Neuronal stem cell (in vitro differentiated cells): Measurements from ENCODE around the gene OR6C70. TPM values are rescaled to one million over a fixed set of nuclear protein-coding genes. Genes with fewer than 3 reads are reported as not detected.

ENCODE experiments used
- DNase-seq: peaks from one replicate; pipeline ENCODE4 v3.0.0-alpha.2; 2013; ENCODE audit warnings: low spot score
- H2AFZ ChIP-seq: one replicate; pipeline ENCODE4 v1.6.1; 2013; ENCODE audit warnings: mild to moderate bottlenecking, low read length, inconsistent platforms
- H2AK5ac ChIP-seq: 2 replicates; pipeline ENCODE4 v1.6.1; 2013; ENCODE audit warnings: low read depth, mild to moderate bottlenecking, inconsistent platforms, low read length, moderate library complexity, mixed read lengths
- H2BK120ac ChIP-seq: 2 replicates; pipeline ENCODE4 v1.6.1; 2013; ENCODE audit warnings: low read depth, mild to moderate bottlenecking, inconsistent platforms, low read length, moderate library complexity, mixed read lengths
- H2BK12ac ChIP-seq: one replicate; pipeline ENCODE4 v1.6.1; 2013; ENCODE audit warnings: low read length, inconsistent platforms
- H2BK15ac ChIP-seq: 2 replicates; pipeline ENCODE4 v1.6.1; 2013; ENCODE audit warnings: mild to moderate bottlenecking, low read length, inconsistent platforms, mixed read lengths
- H2BK5ac ChIP-seq: one replicate; pipeline ENCODE4 v1.6.1; 2013; ENCODE audit warnings: inconsistent platforms, mild to moderate bottlenecking, low read length, moderate library complexity
- H3K14ac ChIP-seq: one replicate; pipeline ENCODE4 v1.6.1; 2013; ENCODE audit warnings: low read length, inconsistent platforms
- H3K18ac ChIP-seq: 2 replicates; pipeline ENCODE4 v1.6.1; 2013; ENCODE audit warnings: low read length, inconsistent platforms
- H3K23ac ChIP-seq: 2 replicates; pipeline ENCODE4 v1.6.1; 2013; ENCODE audit warnings: low read depth, mild to moderate bottlenecking, mixed read lengths, low read length, inconsistent platforms; ENCODE audit not compliant: poor library complexity
- H3K27ac ChIP-seq: replicated peaks from 3 replicates; pipeline ENCODE4 v1.5.1; 2013; ENCODE audit warnings: low read length, inconsistent platforms
- H3K27me3 ChIP-seq, 3 experiments: 2 replicates each; pipeline ENCODE4 v1.6.1; 2013; ENCODE audit warnings: low read length in 3 of 3, mild to moderate bottlenecking in 2 of 3, inconsistent platforms in 1 of 3, low read depth in 1 of 3, mixed read lengths in 1 of 3, moderate library complexity in 1 of 3; ENCODE audit not compliant: control insufficient read depth in 3 of 3, insufficient read depth in 3 of 3
- H3K36me3 ChIP-seq, 2 donors: replicated peaks in 1 of 2; 2 replicates each; pipeline ENCODE4 v1.6.1; 2013; ENCODE audit warnings: low read length in 2 of 2; ENCODE audit not compliant: control insufficient read depth in 2 of 2, insufficient read depth in 2 of 2
- H3K4ac ChIP-seq: 2 replicates; pipeline ENCODE4 v1.6.1; 2013; ENCODE audit warnings: inconsistent platforms, mild to moderate bottlenecking, low read length, moderate library complexity
- H3K4me1 ChIP-seq, 2 donors: 1 replicate in 1 of 2; 2 replicates in 1 of 2; pipeline ENCODE4 v1.6.1; 2013; ENCODE audit warnings: low read length in 2 of 2, low read depth in 1 of 2; ENCODE audit not compliant: control insufficient read depth in 2 of 2, insufficient read depth in 1 of 2
- H3K4me2 ChIP-seq: one replicate; pipeline ENCODE4 v1.6.1; 2013; ENCODE audit warnings: mild to moderate bottlenecking, low read length, inconsistent platforms; ENCODE audit not compliant: insufficient read depth, poor library complexity, severe bottlenecking
- H3K4me3 ChIP-seq, 2 donors: 2 replicates each; pipeline ENCODE4 v1.5.1; 2013; ENCODE audit warnings: low read length in 2 of 2, mild to moderate bottlenecking in 2 of 2, inconsistent platforms in 1 of 2, moderate library complexity in 1 of 2
- H3K79me1 ChIP-seq: one replicate; pipeline ENCODE4 v1.6.1; 2013; ENCODE audit warnings: low read depth, mild to moderate bottlenecking, inconsistent platforms, low read length, moderate library complexity
- H3K9ac ChIP-seq: one replicate; pipeline ENCODE4 v1.6.1; 2013; ENCODE audit warnings: mild to moderate bottlenecking, low read depth, low read length, inconsistent platforms; ENCODE audit not compliant: poor library complexity
- H3K9me3 ChIP-seq, 2 donors: replicated peaks in 1 of 2; 2 replicates each; pipeline versions ENCODE3 to v1.6.1; 2013; ENCODE audit warnings: low read length in 2 of 2, mild to moderate bottlenecking in 2 of 2, inconsistent platforms in 1 of 2, low read depth in 1 of 2, mixed read lengths in 1 of 2, moderate library complexity in 1 of 2; ENCODE audit not compliant: control insufficient read depth in 2 of 2, insufficient read depth in 1 of 2
- H4K8ac ChIP-seq: one replicate; pipeline ENCODE4 v1.6.1; 2013; ENCODE audit warnings: low read depth, mild to moderate bottlenecking, inconsistent platforms, low read length, moderate library complexity
- H4K91ac ChIP-seq: one replicate; pipeline ENCODE4 v1.6.1; 2013; ENCODE audit warnings: low read length, low read depth, mild to moderate bottlenecking, inconsistent platforms; ENCODE audit not compliant: poor library complexity
- WGBS, 2 donors: extraction: QIAGEN DNeasy Blood & Tissue Kit; methylation state at CpG; one replicate each; pipeline ENCODE4 v1.1.7; 2013; ENCODE audit warnings: missing lambda C conversion rate in 2 of 2, mixed read lengths in 1 of 2; ENCODE audit not compliant: insufficient read length in 2 of 2, insufficient replicate concordance in 1 of 2; ENCODE audit errors: extremely low coverage in 2 of 2; 5-methylcytosine and 5-hydroxymethylcytosine counted together
- polyA plus RNA-seq, 2 experiments: library from polyadenylated mRNA; stranded (reverse); fragments of 200-250 nt; gene quantifications; one replicate each; pipeline ENCODE4 v1.2.3, GENCODE V29; 2013

OR6C70 gene
- not detected for polyA plus RNA-seq (2013, experiment 1 of 2)
- polyA plus RNA-seq (2013, experiment 2 of 2) = not detected

- Histone ChIP-seq H3K4ac (no peak within 1 kb of the TSS), H3K4me2 (no peak within 1 kb of the TSS), H2BK15ac (no peak within 1 kb of the TSS), H3K27me3 (no peaks in the 10 kb centered on the region), H2AK5ac (no peak within 1 kb of the TSS), H2BK12ac (no peak within 1 kb of the TSS), H2AFZ (no peak within 1 kb of the TSS), H3K9ac (no peak within 1 kb of the TSS), H3K4me3 (no peak within 1 kb of the TSS), H3K36me3 (no peaks in the 10 kb centered on the region), H3K23ac (no peak within 1 kb of the TSS), H3K27ac (no peak within 1 kb of the TSS), H2BK120ac (no peak within 1 kb of the TSS), H2BK5ac (no peak within 1 kb of the TSS), H4K91ac (no peak within 1 kb of the TSS), H4K8ac (no peak within 1 kb of the TSS), H3K14ac (no peak within 1 kb of the TSS), H3K4me1 (no peaks in the 10 kb centered on the region), H3K9me3 (no peaks in the 10 kb centered on the region), H3K18ac (no peak within 1 kb of the TSS), H3K79me1 (no peaks in the 10 kb centered on the region)
- no CpG with 5 or more reads among the region's 3 CpGs for WGBS, 2 donors
- no peak for DNase-seq
These were observed at the start of gene OR6C70 for GRCh38 chr12:55470088-55470829. Gene OR6C70, minus strand, starts transcription at chr12:55470138. Its CDS starts 0 bp downstream, at chr12:55470138.

GRCh38 chr12:55516391-55516790, 46.5 kb upstream of the OR6C70 start:
- Histone ChIP-seq H3K18ac (no peak overlapping the region), H2AK5ac (no peak overlapping the region), H2BK120ac (no peak overlapping the region), H3K4me1 (no peaks in the 10 kb centered on the region), H3K79me1 (no peaks in the 10 kb centered on the region), H3K23ac (no peak overlapping the region), H4K91ac (no peak overlapping the region), H3K27me3 (no peaks in the 10 kb centered on the region), H3K9ac (no peak overlapping the region), H3K27ac (no peak overlapping the region), H3K4me2 (no peak overlapping the region), H3K4ac (no peak overlapping the region), H3K14ac (no peak overlapping the region), H2BK15ac (no peak overlapping the region), H2BK12ac (no peak overlapping the region), H2BK5ac (no peak overlapping the region), H3K4me3 (no peak overlapping the region), H3K9me3 (no peaks in the 10 kb centered on the region), H2AFZ (no peak overlapping the region), H3K36me3 (no peaks in the 10 kb centered on the region), H4K8ac (no peak overlapping the region)
- no peak for DNase-seq

GRCh38 chr12:55515696-55516095, 45.8 kb upstream of the OR6C70 start:
- no peak overlapping the region for H4K91ac ChIP-seq
- no peak for DNase-seq
- no peak overlapping the region for H2BK15ac ChIP-seq
- H3K14ac ChIP-seq = no peak overlapping the region
- no peak overlapping the region for H2BK120ac ChIP-seq
- H3K27me3 ChIP-seq = no peaks in the 10 kb centered on the region
- no CpG with 5 or more reads among the region's 1 CpG for WGBS, 2 donors
- H2AFZ ChIP-seq = no peak overlapping the region
- no peak overlapping the region for H3K4ac ChIP-seq
- no peak overlapping the region for H3K18ac ChIP-seq
- no peak overlapping the region for H2BK5ac ChIP-seq
- H4K8ac ChIP-seq = no peak overlapping the region
- H3K9ac ChIP-seq = no peak overlapping the region
- no peak overlapping the region for H3K27ac ChIP-seq
- no peaks in the 10 kb centered on the region for H3K4me1 ChIP-seq
- H2BK12ac ChIP-seq = no peak overlapping the region
- H3K79me1 ChIP-seq = no peaks in the 10 kb centered on the region
- no peaks in the 10 kb centered on the region for H3K36me3 ChIP-seq
- H3K23ac ChIP-seq = no peak overlapping the region
- H3K4me2 ChIP-seq = no peak overlapping the region
- H3K4me3 ChIP-seq = no peak overlapping the region
- no peaks in the 10 kb centered on the region for H3K9me3 ChIP-seq
- H2AK5ac ChIP-seq = no peak overlapping the region

GRCh38 chr12:55501601-55502000, 31.7 kb upstream of the OR6C70 start:
- no peak overlapping the region for H2BK15ac ChIP-seq
- no peak overlapping the region for H2BK5ac ChIP-seq
- no peak overlapping the region for H2BK120ac ChIP-seq
- H3K14ac ChIP-seq = no peak overlapping the region
- H3K4me2 ChIP-seq = no peak overlapping the region
- H4K91ac ChIP-seq = no peak overlapping the region
- no peak overlapping the region for H2AK5ac ChIP-seq
- no peak overlapping the region for H3K4me3 ChIP-seq
- no peak for DNase-seq
- H3K4me1 ChIP-seq = no peaks in the 10 kb centered on the region
- no peak overlapping the region for H4K8ac ChIP-seq
- no peaks in the 10 kb centered on the region for H3K9me3 ChIP-seq
- H3K4ac ChIP-seq = no peak overlapping the region
- WGBS, 2 donors = no CpG with 5 or more reads among the region's 2 CpGs
- H3K27ac ChIP-seq = no peak overlapping the region
- H2BK12ac ChIP-seq = no peak overlapping the region
- H3K36me3 ChIP-seq = no peaks in the 10 kb centered on the region
- no peak overlapping the region for H2AFZ ChIP-seq
- H3K23ac ChIP-seq = no peak overlapping the region
- H3K18ac ChIP-seq = no peak overlapping the region
- H3K9ac ChIP-seq = no peak overlapping the region
- no peaks in the 10 kb centered on the region for H3K27me3 ChIP-seq
- no peaks in the 10 kb centered on the region for H3K79me1 ChIP-seq
